Choroid plexus epithelial cell (primary cell): ENCODE data around the gene FAM217B.
A peak's percentile ranks its signal among the peaks of the same experiment; 100 is the strongest.

Source experiments
- DNase-seq: peaks from one replicate; pipeline ENCODE4 v3.0.0-alpha.2; 2010; ENCODE audit warnings: low read depth
- H3K4me3 ChIP-seq: 2 replicates; pipeline ENCODE4 v1.5.1; 2011; ENCODE audit warnings: low read depth, mild to moderate bottlenecking, control low read depth, low read length, moderate library complexity
- CTCF ChIP-seq: conservative IDR thresholded peaks from 2 replicates; pipeline ENCODE4 v1.5.1; 2011; ENCODE audit warnings: low read depth, mild to moderate bottlenecking, control low read depth, inconsistent platforms, low read length, moderate library complexity

FAM217B gene

GRCh38 chr20:59912609-59913008 lies 27.6 kb upstream of the FAM217B start:
- no peak for DNase-seq
- no peak for TF ChIP-seq CTCF
- no peak overlapping the region for H3K4me3 ChIP-seq

GRCh38 chr20:59920944-59921343 lies 19.2 kb upstream of the FAM217B start:
- no peak for TF ChIP-seq CTCF
- no peak for DNase-seq
- H3K4me3 ChIP-seq = no peak overlapping the region

GRCh38 chr20:59923514-59923913 lies 16.7 kb upstream of the FAM217B start:
- H3K4me3 ChIP-seq = no peak overlapping the region
- DNase-seq = no peak
- TF ChIP-seq CTCF = no peak

- TF ChIP-seq CTCF = no peak
- no peak for DNase-seq
- H3K4me3 ChIP-seq = no peak overlapping the region
Measured at GRCh38 chr20:59925359-59925758, 14.8 kb upstream of the FAM217B start.

- TF ChIP-seq CTCF = no peak
- DNase-seq = peak; percentile 23
- H3K4me3 ChIP-seq = no peak overlapping the region
Measured at GRCh38 chr20:59925899-59926298, 14.3 kb upstream of the FAM217B start.

GRCh38 chr20:59931511-59932312 lies 8.5 kb upstream of the FAM217B start:
- TF ChIP-seq CTCF = no peak
- no peak overlapping the region for H3K4me3 ChIP-seq
- no peak for DNase-seq
